Thoracic aorta (tissue), 2 donors: ENCODE data around the gene CYP27A1. TPM values are rescaled to one million over a fixed set of nuclear protein-coding genes. Genes with fewer than 3 reads are reported as not detected.
A peak's percentile ranks its signal among the peaks of the same experiment; 100 is the strongest.

Source experiments
- ATAC-seq: fragments of 150-250 bp; one replicate; pipeline ENCODE4 v1.8.0; 2017; ENCODE audit warnings: low read depth; ENCODE audit not compliant: insufficient number of reproducible peaks, low FRiP score
- DNase-seq: peaks from one replicate; pipeline ENCODE4 v3.0.0-alpha.2; 2020; ENCODE audit warnings: low spot score
- H3K27ac ChIP-seq, 2 donors: fragments of 200-600 bp; sonication (generic); 1 replicate in 1 of 2; 2 replicates in 1 of 2; pipeline ENCODE4 v1.5.1; 2016; ENCODE audit warnings: mild to moderate bottlenecking in 2 of 2, moderate library complexity in 2 of 2
- H3K27me3 ChIP-seq: fragments of 200-600 bp; sonication (generic); replicated peaks from 2 replicates; pipeline ENCODE4 v1.6.0; 2016; ENCODE audit warnings: mild to moderate bottlenecking; ENCODE audit not compliant: insufficient read depth
- H3K36me3 ChIP-seq: fragments of 200-600 bp; sonication (generic); one replicate; pipeline ENCODE4 v1.5.1; 2016
- H3K4me1 ChIP-seq, 2 donors: fragments of 200-600 bp; sonication (generic); 1 replicate in 1 of 2; 2 replicates in 1 of 2; pipeline versions ENCODE4 v1.5.1 to v1.6.0; 2016; ENCODE audit warnings: low read depth in 2 of 2, mild to moderate bottlenecking in 1 of 2; ENCODE audit not compliant: control insufficient read depth in 1 of 2
- H3K4me3 ChIP-seq: fragments of 200-600 bp; sonication (generic); 2 replicates; pipeline ENCODE4 v1.5.1; 2016; ENCODE audit warnings: mild to moderate bottlenecking
- H3K9me3 ChIP-seq: fragments of 200-600 bp; sonication (generic); 2 replicates; pipeline ENCODE4 v1.5.1; 2016
- total RNA-seq, 2 donors: library from RNA; depleted of rRNA; stranded (reverse); fragments of >200 nt; gene quantifications; one replicate each; pipeline versions ENCODE4 v1.1.0 to v1.2.3, GENCODE V29; 2016
- TF ChIP-seq, protein P1 (sequence below): fragments of 200-600 bp; sonication (generic); IDR thresholded peaks from one replicate; pipeline ENCODE4 v1.5.1; 2019; ENCODE audit warnings: antibody characterized with exemption

CYP27A1 gene
- total RNA-seq, 2 donors from 2014 or later = 31.6 to 37.8 TPM

- peaks cover 20 to 42% of the 10 kb centered on the region in 2 donors for H3K4me1 ChIP-seq
- peak overlapping the region; percentile 67 to 75 for H3K27ac ChIP-seq
- H3K9me3 ChIP-seq = no peaks in the 10 kb centered on the region
- H3K27me3 ChIP-seq = no peaks in the 10 kb centered on the region
- no peaks in the 10 kb centered on the region for H3K36me3 ChIP-seq
- DNase-seq (no peak), ATAC-seq (no peak)
- H3K4me3 ChIP-seq = no peak overlapping the region
- TF ChIP-seq, protein P1, sequence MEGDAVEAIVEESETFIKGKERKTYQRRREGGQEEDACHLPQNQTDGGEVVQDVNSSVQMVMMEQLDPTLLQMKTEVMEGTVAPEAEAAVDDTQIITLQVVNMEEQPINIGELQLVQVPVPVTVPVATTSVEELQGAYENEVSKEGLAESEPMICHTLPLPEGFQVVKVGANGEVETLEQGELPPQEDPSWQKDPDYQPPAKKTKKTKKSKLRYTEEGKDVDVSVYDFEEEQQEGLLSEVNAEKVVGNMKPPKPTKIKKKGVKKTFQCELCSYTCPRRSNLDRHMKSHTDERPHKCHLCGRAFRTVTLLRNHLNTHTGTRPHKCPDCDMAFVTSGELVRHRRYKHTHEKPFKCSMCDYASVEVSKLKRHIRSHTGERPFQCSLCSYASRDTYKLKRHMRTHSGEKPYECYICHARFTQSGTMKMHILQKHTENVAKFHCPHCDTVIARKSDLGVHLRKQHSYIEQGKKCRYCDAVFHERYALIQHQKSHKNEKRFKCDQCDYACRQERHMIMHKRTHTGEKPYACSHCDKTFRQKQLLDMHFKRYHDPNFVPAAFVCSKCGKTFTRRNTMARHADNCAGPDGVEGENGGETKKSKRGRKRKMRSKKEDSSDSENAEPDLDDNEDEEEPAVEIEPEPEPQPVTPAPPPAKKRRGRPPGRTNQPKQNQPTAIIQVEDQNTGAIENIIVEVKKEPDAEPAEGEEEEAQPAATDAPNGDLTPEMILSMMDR = no peak
Observed at GRCh38 chr2:218804817-218805216, 22.9 kb downstream of the CYP27A1 start.

DNA sequence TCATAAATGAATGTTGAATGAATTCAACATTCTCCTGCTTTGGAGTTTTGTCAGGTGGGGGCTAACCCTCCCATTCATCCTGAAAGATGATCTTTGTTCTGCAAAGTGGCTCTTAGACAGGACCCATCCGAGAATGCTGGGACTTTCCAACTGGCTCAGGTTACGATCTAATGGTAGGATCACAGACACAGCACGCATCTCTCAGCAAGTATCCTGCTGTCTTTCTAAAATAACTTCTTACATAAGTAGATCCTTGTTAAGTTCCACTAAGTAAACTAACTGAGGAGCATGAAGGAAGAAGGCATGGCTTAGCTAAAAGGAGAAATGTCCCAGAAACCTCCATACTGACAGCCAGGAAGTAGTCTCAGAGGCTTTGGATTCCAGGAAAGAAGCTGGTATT is 23.7 kb downstream of the CYP27A1 start:
- Histone ChIP-seq H3K36me3 (no peaks in the 10 kb centered on the region), H3K9me3 (no peaks in the 10 kb centered on the region), H3K27ac (peak overlapping the region; percentile 67 to 75), H3K27me3 (no peaks in the 10 kb centered on the region), H3K4me1 (peaks cover 20 to 42% of the 10 kb centered on the region in 2 donors), H3K4me3 (peak overlapping the region; percentile 56)
- no peak for DNase-seq
- no peak for ATAC-seq
- TF ChIP-seq, protein P1 = no peak

DNA sequence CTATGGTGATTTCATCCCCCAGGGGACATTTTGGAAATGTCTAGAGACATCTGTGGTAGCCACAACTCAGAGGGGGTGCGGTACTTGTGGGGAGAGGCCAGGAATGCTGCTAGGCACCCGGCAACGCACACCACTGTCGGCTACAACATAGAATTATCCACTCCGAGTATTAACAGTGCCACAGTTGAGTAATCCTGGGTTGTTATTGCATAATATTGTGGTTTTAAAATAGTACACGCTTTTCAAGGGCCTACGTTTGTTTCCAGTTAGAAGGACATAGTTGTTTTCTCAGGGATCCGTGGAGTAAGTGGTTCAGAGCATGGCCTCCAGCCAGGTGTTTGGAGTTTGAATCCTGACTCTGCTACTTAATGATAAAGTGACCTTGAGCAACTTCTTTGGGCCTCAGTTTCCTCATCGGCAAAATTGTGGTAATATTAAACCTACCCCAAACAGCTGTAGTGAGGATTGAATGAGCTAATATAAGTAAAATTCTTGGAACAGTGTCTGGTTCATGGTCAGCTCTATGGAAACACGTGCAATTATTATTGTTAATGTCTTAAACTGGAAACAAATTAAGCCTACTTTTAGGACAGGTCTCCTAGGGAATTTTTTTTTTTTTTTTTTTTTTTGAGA is 24.5 kb downstream of the CYP27A1 start:
- peak; percentile 61 for DNase-seq
- ATAC-seq = peak; percentile 93
- H3K4me1 ChIP-seq = peaks cover 20 to 42% of the 10 kb centered on the region in 2 donors

GRCh38 chr2:218807626-218808025 is 25.7 kb downstream of the CYP27A1 start:
- H3K36me3 ChIP-seq = peaks cover 2% of the 10 kb centered on the region
- peak overlapping the region; percentile 67 to 75 for H3K27ac ChIP-seq
- TF ChIP-seq, protein P1 = no peak
- H3K9me3 ChIP-seq = no peaks in the 10 kb centered on the region
- DNase-seq (no peak), ATAC-seq (no peak)
- H3K4me1 ChIP-seq = peaks cover 14 to 32% of the 10 kb centered on the region in 2 donors
- no peaks in the 10 kb centered on the region for H3K27me3 ChIP-seq
- H3K4me3 ChIP-seq = no peak overlapping the region

More for the DNA sequence above, 24.5 kb downstream of the CYP27A1 start:
- TF ChIP-seq, protein P1 = no peak
- Histone ChIP-seq H3K27ac (peak overlapping the region; percentile 67 to 75), H3K9me3 (no peaks in the 10 kb centered on the region), H3K27me3 (no peaks in the 10 kb centered on the region), H3K4me3 (peak overlapping the region; percentile 56), H3K36me3 (no peaks in the 10 kb centered on the region)

GRCh38 chr2:218809515-218809914 is 27.6 kb downstream of the CYP27A1 start:
- H3K9me3 ChIP-seq = no peaks in the 10 kb centered on the region
- ATAC-seq (no peak), DNase-seq (no peak)
- no peak overlapping the region for H3K27ac ChIP-seq
- peaks cover 14 to 28% of the 10 kb centered on the region in 2 donors for H3K4me1 ChIP-seq
- peaks cover 18% of the 10 kb centered on the region for H3K36me3 ChIP-seq
- H3K27me3 ChIP-seq = no peaks in the 10 kb centered on the region
- H3K4me3 ChIP-seq = no peak overlapping the region
- TF ChIP-seq, protein P1 = no peak
